ENCODE results near the gene CRBN. TPM values are rescaled to one million over a fixed set of nuclear protein-coding genes. Genes with fewer than 3 reads are reported as not detected.
A peak's percentile ranks its signal among the peaks of the same experiment; 100 is the strongest.

The CRBN gene
- total and polyA plus RNA-seq, 3 experiments from 2014 or later: 41.7 to 156 (median 47.8) TPM

- Mint-ChIP-seq H3K9me3 (peaks cover 9 to 17% (median 13%) of the 10 kb centered on the region in 5 donors), H3K4me3 (peak overlapping the region in 1 of 7 donors; percentile 6), H3K4me1 (peaks cover 36 to 48% (median 42%) of the 10 kb centered on the region in 3 donors), H3K27me3 (peaks cover 0 to 6% of the 10 kb centered on the region in 2 donors), H3K27ac (peak overlapping the region in 6 of 8 donors; percentile 8 to 81 (median 60)), H3K36me3 (peaks cover 0 to 21% (median 4%) of the 10 kb centered on the region in 3 donors)
- no peaks in the 10 kb centered on the region for H3K36me3 ChIP-seq (ENCODE audit: insufficient read depth, low read length)
- ChIA-PET POLR2A (no interaction called here), CTCF (interaction anchor here (1.0 to 1.9 kb wide), 4 partner anchors 8 to 12 kb away, joined by 3 to 5 read pairs (median 4); partner anchors contain the start of gene CRBN)
- H3K9me3 ChIP-seq (ENCODE audit: low read length): peaks cover 7% of the 10 kb centered on the region
- no peak overlapping the region for H3K27ac ChIP-seq (ENCODE audit: low read depth, low read length)
- peaks cover 37% of the 10 kb centered on the region for H3K4me1 ChIP-seq (ENCODE audit: insufficient read depth, low read length)
- no peak overlapping the region for H3K4me3 ChIP-seq (ENCODE audit: low read length)
- H3K27me3 ChIP-seq (ENCODE audit: insufficient read depth, low read length, poor library complexity, severe bottlenecking): no peaks in the 10 kb centered on the region
- no peak for DNase-seq
Observed at GRCh38 chr3:3189102-3189727, 9.7 kb upstream of the CRBN start.

- no peak for DNase-seq
- H3K36me3 ChIP-seq (ENCODE audit: insufficient read depth, low read length): no peaks in the 10 kb centered on the region
- no peak overlapping the region for H3K4me3 ChIP-seq (ENCODE audit: low read length)
- no peak overlapping the region for H3K27ac Mint-ChIP-seq
- ChIA-PET POLR2A (no interaction called here), CTCF (no interaction called here)
- H3K27me3 ChIP-seq (ENCODE audit: insufficient read depth, low read length, poor library complexity, severe bottlenecking): no peaks in the 10 kb centered on the region
- peaks cover 9 to 17% (median 13%) of the 10 kb centered on the region in 5 donors for H3K9me3 Mint-ChIP-seq
- H3K9me3 ChIP-seq (ENCODE audit: low read length): peaks cover 7% of the 10 kb centered on the region
- no peak overlapping the region for H3K27ac ChIP-seq (ENCODE audit: low read depth, low read length)
- H3K4me3 Mint-ChIP-seq: no peak overlapping the region
- peaks cover 0 to 10% of the 10 kb centered on the region in 2 donors for H3K27me3 Mint-ChIP-seq
- peaks cover 8 to 14% (median 14%) of the 10 kb centered on the region in 3 donors for H3K4me1 Mint-ChIP-seq
- peaks cover 0 to 21% (median 6%) of the 10 kb centered on the region in 3 donors for H3K36me3 Mint-ChIP-seq
- H3K4me1 ChIP-seq (ENCODE audit: insufficient read depth, low read length): peaks cover 11% of the 10 kb centered on the region
Observed at GRCh38 chr3:3184876-3185275, 5.4 kb upstream of the CRBN start.

- ChIA-PET CTCF (interaction anchor here (1.7 kb wide), 1 partner anchor 1126 kb away, joined by 3 read pairs; no protein-coding TSS in a partner anchor), POLR2A (no interaction called here)
- Histone ChIP-seq H3K4me3 (ENCODE audit: low read length) (no peak overlapping the region), H3K27ac (ENCODE audit: low read depth, low read length) (no peak overlapping the region), H3K9me3 (ENCODE audit: low read length) (no peaks in the 10 kb centered on the region), H3K27me3 (ENCODE audit: insufficient read depth, low read length, poor library complexity, severe bottlenecking) (no peaks in the 10 kb centered on the region), H3K36me3 (ENCODE audit: insufficient read depth, low read length) (no peaks in the 10 kb centered on the region), H3K4me1 (ENCODE audit: insufficient read depth, low read length) (peaks cover 39% of the 10 kb centered on the region)
- no peaks in the 10 kb centered on the region for H3K9me3 Mint-ChIP-seq
- H3K4me1 Mint-ChIP-seq: peaks cover 37 to 43% (median 41%) of the 10 kb centered on the region in 3 donors
- DNase-seq: no peak
- peaks cover 3 to 27% (median 6%) of the 10 kb centered on the region in 3 donors for H3K36me3 Mint-ChIP-seq
- H3K27me3 Mint-ChIP-seq: peaks cover 0 to 7% of the 10 kb centered on the region in 2 donors
- peak overlapping the region in 5 of 8 donors; percentile 51 to 98 (median 74) for H3K27ac Mint-ChIP-seq
- H3K4me3 Mint-ChIP-seq: peak overlapping the region in 3 of 7 donors; percentile 0 to 67 (median 11)
Observed at GRCh38 chr3:3180456-3180855, 965 bp upstream of the CRBN start.

- H3K36me3 Mint-ChIP-seq: peaks cover 7 to 41% (median 14%) of the 10 kb centered on the region in 3 donors
- ChIA-PET CTCF (interaction anchor here (0.6 to 1.7 kb wide), 10 partner anchors 7 to 1960 kb away, joined by 3 to 10 read pairs (median 3); no protein-coding TSS in a partner anchor), POLR2A (interaction anchor here (0.7 to 1.1 kb wide), 2 partner anchors 45 to 52 kb away, joined by 3 read pairs; partner anchors contain the start of gene TRNT1)
- H3K27me3 Mint-ChIP-seq: peaks cover 0 to 2% of the 10 kb centered on the region in 2 donors
- Histone ChIP-seq H3K27ac (ENCODE audit: low read depth, low read length) (peak overlapping the region; percentile 88), H3K36me3 (ENCODE audit: insufficient read depth, low read length) (peaks cover 6% of the 10 kb centered on the region), H3K9me3 (ENCODE audit: low read length) (no peaks in the 10 kb centered on the region), H3K4me1 (ENCODE audit: insufficient read depth, low read length) (peaks cover 55% of the 10 kb centered on the region), H3K27me3 (ENCODE audit: insufficient read depth, low read length, poor library complexity, severe bottlenecking) (no peaks in the 10 kb centered on the region), H3K4me3 (ENCODE audit: low read length) (peak overlapping the region; percentile 68)
- no peak for DNase-seq
- H3K4me1 Mint-ChIP-seq: peaks cover 51 to 59% (median 56%) of the 10 kb centered on the region in 3 donors
- no peaks in the 10 kb centered on the region for H3K9me3 Mint-ChIP-seq
- H3K27ac Mint-ChIP-seq: peak overlapping the region; percentile 86 to 98 (median 94)
- peak overlapping the region; percentile 89 to 96 (median 93) for H3K4me3 Mint-ChIP-seq
Observed at GRCh38 chr3:3178498-3179328, 778 bp downstream of the CRBN start.

- Histone ChIP-seq H3K36me3 (ENCODE audit: insufficient read depth, low read length) (peaks cover 6% of the 10 kb centered on the region), H3K4me1 (ENCODE audit: insufficient read depth, low read length) (peaks cover 56% of the 10 kb centered on the region), H3K27me3 (ENCODE audit: insufficient read depth, low read length, poor library complexity, severe bottlenecking) (no peaks in the 10 kb centered on the region), H3K9me3 (ENCODE audit: low read length) (no peaks in the 10 kb centered on the region), H3K27ac (ENCODE audit: low read depth, low read length) (peak overlapping the region; percentile 88), H3K4me3 (ENCODE audit: low read length) (peak overlapping the region; percentile 68)
- ChIA-PET POLR2A (no interaction called here), CTCF (interaction anchor here (0.8 to 1.5 kb wide), 2 partner anchors 14 to 23 kb away, joined by 3 to 10 read pairs; no protein-coding TSS in a partner anchor)
- peak overlapping the region; percentile 89 to 96 (median 93) for H3K4me3 Mint-ChIP-seq
- DNase-seq: no peak
- H3K36me3 Mint-ChIP-seq: peaks cover 12 to 48% (median 19%) of the 10 kb centered on the region in 3 donors
- H3K27ac Mint-ChIP-seq: peak overlapping the region; percentile 86 to 98 (median 94)
- no peaks in the 10 kb centered on the region for H3K9me3 Mint-ChIP-seq
- H3K27me3 Mint-ChIP-seq: no peaks in the 10 kb centered on the region
- peaks cover 58 to 65% (median 63%) of the 10 kb centered on the region in 3 donors for H3K4me1 Mint-ChIP-seq
Observed at GRCh38 chr3:3177861-3178497, 1.5 kb downstream of the CRBN start.

- Mint-ChIP-seq H3K4me1 (peaks cover 59 to 85% (median 80%) of the 10 kb centered on the region in 3 donors), H3K9me3 (no peaks in the 10 kb centered on the region), H3K36me3 (peaks cover 18 to 77% (median 31%) of the 10 kb centered on the region in 3 donors), H3K27me3 (no peaks in the 10 kb centered on the region), H3K4me3 (peak overlapping the region; percentile 76 to 89 (median 85)), H3K27ac (peak overlapping the region; percentile 87 to 98 (median 97))
- Histone ChIP-seq H3K4me3 (ENCODE audit: low read length) (peak overlapping the region; percentile 3), H3K4me1 (ENCODE audit: insufficient read depth, low read length) (peaks cover 78% of the 10 kb centered on the region), H3K36me3 (ENCODE audit: insufficient read depth, low read length) (peaks cover 19% of the 10 kb centered on the region), H3K27me3 (ENCODE audit: insufficient read depth, low read length, poor library complexity, severe bottlenecking) (no peaks in the 10 kb centered on the region), H3K27ac (ENCODE audit: low read depth, low read length) (peak overlapping the region; percentile 36), H3K9me3 (ENCODE audit: low read length) (no peaks in the 10 kb centered on the region)
- POLR2A ChIA-PET: no interaction called here
- DNase-seq: peak in 1 of 5 donors; percentile 29
- CTCF ChIA-PET: interaction anchor here (0.8 to 1.7 kb wide), 5 partner anchors 9 to 27 kb away, joined by 3 to 7 read pairs (median 3); no protein-coding TSS in a partner anchor
Observed at GRCh38 chr3:3172627-3173026, 6.9 kb downstream of the CRBN start.

- Mint-ChIP-seq H3K27ac (peak overlapping the region; percentile 74 to 98 (median 97)), H3K4me3 (peak overlapping the region in 4 of 7 donors; percentile 11 to 73 (median 47)), H3K4me1 (peaks cover 57 to 84% (median 79%) of the 10 kb centered on the region in 3 donors), H3K9me3 (no peaks in the 10 kb centered on the region), H3K36me3 (peaks cover 28 to 83% (median 36%) of the 10 kb centered on the region in 3 donors), H3K27me3 (no peaks in the 10 kb centered on the region)
- Histone ChIP-seq H3K36me3 (ENCODE audit: insufficient read depth, low read length) (peaks cover 27% of the 10 kb centered on the region), H3K4me3 (ENCODE audit: low read length) (no peak overlapping the region), H3K27me3 (ENCODE audit: insufficient read depth, low read length, poor library complexity, severe bottlenecking) (no peaks in the 10 kb centered on the region), H3K9me3 (ENCODE audit: low read length) (no peaks in the 10 kb centered on the region), H3K4me1 (ENCODE audit: insufficient read depth, low read length) (peaks cover 61% of the 10 kb centered on the region), H3K27ac (ENCODE audit: low read depth, low read length) (no peak overlapping the region)
- ChIA-PET CTCF (interaction anchor here (0.6 to 1.5 kb wide), 7 partner anchors 8 to 1233 kb away, joined by 3 to 5 read pairs (median 3); partner anchors contain the start of gene CRBN), POLR2A (no interaction called here)
- peak in 2 of 5 donors; percentile 18 to 46 for DNase-seq
Observed at GRCh38 chr3:3170998-3171397, 8.5 kb downstream of the CRBN start.
